Left ventricle myocardium inferior (tissue), 1 donor: ENCODE data around the gene PTPRN2. TPM values are rescaled to one million over a fixed set of nuclear protein-coding genes. Genes with fewer than 3 reads are reported as not detected.

ENCODE experiments used
- DNase-seq: peaks from one replicate; pipeline ENCODE4 v3.0.0-alpha.2; 2020
- H3K27ac ChIP-seq: fragments of 200-600 bp; replicated peaks from 2 replicates; pipeline ENCODE4 v1.8.0; 2021
- H3K27me3 ChIP-seq: fragments of 200-600 bp; 2 replicates; pipeline ENCODE4 v1.8.0; 2021; ENCODE audit warnings: low read depth
- H3K36me3 ChIP-seq: fragments of 200-600 bp; 2 replicates; pipeline ENCODE4 v1.8.0; 2021
- H3K4me1 ChIP-seq: fragments of 200-600 bp; 2 replicates; pipeline ENCODE4 v1.8.0; 2021
- H3K4me3 ChIP-seq: fragments of 200-600 bp; 2 replicates; pipeline ENCODE4 v1.8.0; 2021; ENCODE audit warnings: mild to moderate bottlenecking, moderate library complexity
- H3K9me3 ChIP-seq: fragments of 200-600 bp; replicated peaks from 2 replicates; pipeline ENCODE4 v1.8.0; 2021
- CTCF ChIP-seq: fragments of 200-600 bp; IDR thresholded peaks from 2 replicates; pipeline ENCODE4 v1.8.0; 2021; ENCODE audit warnings: antibody characterized with exemption, mild to moderate bottlenecking, borderline replicate concordance
- intact Hi-C: fragments of 100-400 bp; cut with micrococcal nuclease; formaldehyde crosslinking; loops from one replicate; pipeline ENCODE4 v1.11.0; 2022
- total RNA-seq: library from RNA; stranded (reverse); fragmentation: NEBNext Ultra II Directional; extraction: Animal tissue kit (Norgen Biotek cat#: 25700); gene quantifications from one replicate; pipeline ENCODE4 v1.2.1, GENCODE V29; 2021
- donor health status: DM: no; HTN: yes; CAD: no; lungs with severe emphysema.

The PTPRN2 gene
- total RNA-seq, 1 donor from 2014 or later = 1.3 TPM

GRCh38 chr7:158316466-158317031 is 271.1 kb downstream of the PTPRN2 start:
- peaks cover 56% of the 10 kb centered on the region for H3K27me3 ChIP-seq
- no peak for DNase-seq
- no peaks in the 10 kb centered on the region for H3K9me3 ChIP-seq
- H3K4me1 ChIP-seq = peaks cover 4% of the 10 kb centered on the region
- no peak overlapping the region for H3K4me3 ChIP-seq
- intact Hi-C loops = no loop called here
- no peak for TF ChIP-seq CTCF
- H3K27ac ChIP-seq = no peak overlapping the region
- H3K36me3 ChIP-seq = no peaks in the 10 kb centered on the region

DNA sequence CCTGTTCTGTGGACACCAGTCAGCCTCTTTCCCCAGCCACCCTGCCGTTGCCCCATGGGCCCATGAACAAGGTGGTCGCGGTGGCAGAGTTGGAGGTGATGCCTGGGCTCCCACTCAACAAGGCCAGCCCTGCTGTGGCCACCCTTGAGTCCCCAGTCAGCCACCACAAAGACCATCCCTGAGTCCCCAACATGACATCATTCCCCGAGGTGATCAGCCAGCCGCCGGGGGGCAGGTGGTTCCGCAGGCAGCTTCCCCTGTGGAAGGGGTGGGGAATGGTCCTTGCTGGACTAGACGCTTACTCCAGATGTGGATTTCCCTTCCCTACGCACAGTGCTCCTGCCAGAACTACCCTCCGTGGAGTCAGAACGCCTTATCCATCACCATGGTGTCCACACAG is 271.7 kb downstream of the PTPRN2 start:
- Histone ChIP-seq H3K4me3 (no peak overlapping the region), H3K9me3 (no peaks in the 10 kb centered on the region), H3K27me3 (peaks cover 49% of the 10 kb centered on the region), H3K4me1 (peaks cover 4% of the 10 kb centered on the region), H3K36me3 (no peaks in the 10 kb centered on the region), H3K27ac (no peak overlapping the region)
- no peak for DNase-seq
- no peak for TF ChIP-seq CTCF
- intact Hi-C loops = no loop called here

- no peak for TF ChIP-seq CTCF
- Histone ChIP-seq H3K27me3 (peaks cover 43% of the 10 kb centered on the region), H3K4me3 (no peak overlapping the region), H3K9me3 (no peaks in the 10 kb centered on the region), H3K36me3 (no peaks in the 10 kb centered on the region), H3K4me1 (peaks cover 4% of the 10 kb centered on the region), H3K27ac (no peak overlapping the region)
- intact Hi-C loops = no loop called here
- DNase-seq = no peak
These were observed 272.3 kb downstream of the PTPRN2 start for GRCh38 chr7:158315326-158315725.

DNA sequence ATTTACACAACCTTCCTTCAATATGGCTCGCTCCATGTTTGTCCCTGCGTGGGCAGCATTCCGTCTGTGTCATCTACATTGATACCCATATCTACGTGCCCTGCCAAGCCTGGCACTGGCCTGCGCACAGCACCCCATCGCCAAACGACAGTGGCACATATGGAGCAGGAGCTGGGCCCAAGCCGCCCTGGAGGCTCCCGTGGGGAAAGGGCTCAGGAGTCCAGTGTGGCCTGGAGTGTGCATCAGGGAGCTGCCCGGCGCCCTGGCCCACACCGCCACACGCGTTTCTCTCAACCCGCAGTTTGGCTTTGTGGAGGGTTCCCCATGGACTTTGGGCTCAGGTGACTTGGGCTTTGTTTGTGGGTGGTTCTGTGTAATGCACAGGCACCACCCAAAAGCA is 273.2 kb downstream of the PTPRN2 start:
- TF ChIP-seq CTCF = no peak
- Histone ChIP-seq H3K4me3 (no peak overlapping the region), H3K9me3 (no peaks in the 10 kb centered on the region), H3K4me1 (peaks cover 4% of the 10 kb centered on the region), H3K27ac (no peak overlapping the region), H3K27me3 (peaks cover 40% of the 10 kb centered on the region), H3K36me3 (no peaks in the 10 kb centered on the region)
- intact Hi-C loops = no loop called here
- no peak for DNase-seq

DNA sequence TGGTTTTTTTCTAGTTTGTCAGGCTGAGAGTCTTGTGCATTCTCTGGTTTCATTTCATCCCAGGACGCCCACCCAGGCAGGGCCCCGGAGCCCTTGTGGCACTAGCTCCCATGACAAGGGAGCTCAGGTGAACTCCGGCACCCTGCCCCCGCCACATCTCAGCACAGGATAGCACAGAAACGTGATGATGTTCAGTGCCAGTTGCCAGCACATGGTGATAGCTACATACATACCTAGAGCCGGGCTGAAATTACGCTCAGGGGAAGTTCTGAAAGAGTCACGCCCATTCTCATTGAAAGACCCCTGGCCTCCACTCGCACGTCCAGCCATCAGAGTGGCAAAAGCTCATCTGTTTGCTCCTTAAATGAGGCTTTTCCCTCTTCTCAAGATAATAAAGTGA is 273.7 kb downstream of the PTPRN2 start:
- intact Hi-C loops = no loop called here
- TF ChIP-seq CTCF = no peak
- H3K9me3 ChIP-seq = peaks cover 4% of the 10 kb centered on the region
- no peak overlapping the region for H3K27ac ChIP-seq
- no peak for DNase-seq
- peaks cover 39% of the 10 kb centered on the region for H3K27me3 ChIP-seq
- peaks cover 4% of the 10 kb centered on the region for H3K4me1 ChIP-seq
- H3K36me3 ChIP-seq = no peaks in the 10 kb centered on the region
- H3K4me3 ChIP-seq = no peak overlapping the region
